ENCODE data around the gene P3H3. TPM values are rescaled to one million over a fixed set of nuclear protein-coding genes. Genes with fewer than 3 reads are reported as not detected.
"Not testable (repeated sequence)": the region's sequence is repeated elsewhere in the genome, so short reads cannot be mapped to it uniquely, and the experiment has no call there.

P3H3 gene
- total RNA-seq, 3 donors from 2014 or later, result 1.6 to 24.2 (median 5.2) TPM

- Histone ChIP-seq H3K4me3 (no peak overlapping the region), H3K9me3 (no peaks in the 10 kb centered on the region), H3K4me1 (ENCODE audit: low read depth) (no peaks in the 10 kb centered on the region), H3K36me3 (ENCODE audit: low read depth) (no peaks in the 10 kb centered on the region)
- intact Hi-C loops (cut with DNase I, micrococcal nuclease), result no loop called here
- DNase-seq (no peak), ATAC-seq (no peak)
- TF ChIP-seq CTCF (IDR thresholded peaks at IDR 0.05), result no peak
These were observed 56.3 kb downstream of the P3H3 start for GRCh38 chr12:6884539-6884938.

- intact Hi-C loops (cut with DNase I, micrococcal nuclease); H3K36me3 ChIP-seq (ENCODE audit: low read depth); ATAC-seq; H3K4me3 ChIP-seq; H3K9me3 ChIP-seq; H3K4me1 ChIP-seq (ENCODE audit: low read depth); DNase-seq: not testable (repeated sequence)
These were observed 58.2 kb downstream of the P3H3 start for GRCh38 chr12:6886206-6886999.

- H3K36me3 ChIP-seq (ENCODE audit: low read depth), result no peaks in the 10 kb centered on the region
- peak; percentile 12 for ATAC-seq
- no peak for TF ChIP-seq CTCF (IDR thresholded peaks at IDR 0.05)
- no peaks in the 10 kb centered on the region for H3K9me3 ChIP-seq
- no peaks in the 10 kb centered on the region for H3K4me1 ChIP-seq (ENCODE audit: low read depth)
- H3K4me3 ChIP-seq, result no peak overlapping the region
- intact Hi-C loops (cut with DNase I, micrococcal nuclease), result no loop called here
- peak in 1 of 3 donors; percentile 49 for DNase-seq
These were observed 59.3 kb downstream of the P3H3 start for GRCh38 chr12:6887460-6887859.

- Histone ChIP-seq H3K9me3 (no peaks in the 10 kb centered on the region), H3K4me1 (ENCODE audit: low read depth) (no peaks in the 10 kb centered on the region), H3K36me3 (ENCODE audit: low read depth) (no peaks in the 10 kb centered on the region), H3K4me3 (no peak overlapping the region)
- no peak for DNase-seq
- no peak for ATAC-seq
- intact Hi-C loops (cut with DNase I, micrococcal nuclease), result no loop called here
- TF ChIP-seq CTCF (IDR thresholded peaks at IDR 0.05), result no peak
These were observed 60.2 kb downstream of the P3H3 start for GRCh38 chr12:6888360-6888759.

GRCh38 chr12:6888794-6889193 lies 60.6 kb downstream of the P3H3 start:
- ATAC-seq; intact Hi-C loops (cut with DNase I, micrococcal nuclease); H3K4me1 ChIP-seq (ENCODE audit: low read depth); H3K36me3 ChIP-seq (ENCODE audit: low read depth); H3K4me3 ChIP-seq; H3K9me3 ChIP-seq: not testable (repeated sequence)
- DNase-seq, result peak in 1 of 3 donors; percentile 1

Other genes starting within 250 kb of the P3H3 start
- 100 to 1,000 TPM; 127 to 243 (median 149) TPM for gene CHD4, start 221.0 kb upstream of the P3H3 start, total RNA-seq
- gene LPAR5, start 192.4 kb upstream of the P3H3 start, total RNA-seq, result 10 to 100 TPM; 12.0 to 30.5 (median 22.7) TPM
- gene ACRBP, start 181.0 kb upstream of the P3H3 start, total RNA-seq, result 1 to 10 TPM; 1.4 to 3.0 (median 2.2) TPM
- 10 to 100 TPM; 28.9 to 46.9 (median 45.9) TPM for gene ING4, start 165.3 kb upstream of the P3H3 start, total RNA-seq
- gene ZNF384, start 139.0 kb upstream of the P3H3 start, total RNA-seq, result 10 to 100 TPM; 54.5 to 67.8 (median 64.3) TPM
- gene PIANP, start 127.6 kb upstream of the P3H3 start, total RNA-seq, result 1 to 10 TPM in 1 of 3 donors, under 1 TPM in 1, not detected in 1; 0.53 to 2.9 TPM
- gene COPS7A, start 104.4 kb upstream of the P3H3 start, total RNA-seq, result 10 to 100 TPM; 32.8 to 47.2 (median 39.2) TPM
- gene MLF2, start 75.3 kb upstream of the P3H3 start, total RNA-seq, result 100 to 1,000 TPM; 136 to 177 (median 149) TPM
- gene PTMS, start 62.0 kb upstream of the P3H3 start, total RNA-seq, result 100 to 1,000 TPM; 116 to 549 (median 122) TPM
- 1 to 10 TPM; 1.8 to 4.7 (median 2.1) TPM for gene LAG3, start 55.9 kb upstream of the P3H3 start, total RNA-seq
- 10 to 100 TPM in 2 of 3 donors, 1 to 10 TPM in 1; 8.9 to 16.5 (median 14.8) TPM for gene CD4, start 38.9 kb upstream of the P3H3 start, total RNA-seq
- gene GPR162, start 6.6 kb upstream of the P3H3 start, total RNA-seq, result 10 to 100 TPM in 1 of 3 donors, 1 to 10 TPM in 2; 1.7 to 18.6 (median 3.1) TPM
- gene GNB3, start 12.5 kb downstream of the P3H3 start, total RNA-seq, result 1 to 10 TPM in 1 of 3 donors, under 1 TPM in 2; 0.38 to 5.3 (median 0.96) TPM
- gene CDCA3, start 22.9 kb downstream of the P3H3 start, total RNA-seq, result 10 to 100 TPM in 1 of 3 donors, 1 to 10 TPM in 2; 2.8 to 15.3 (median 5.2) TPM
- 10 to 100 TPM; 65.9 to 80.7 (median 79.7) TPM for gene USP5, start 23.7 kb downstream of the P3H3 start, total RNA-seq
- 100 to 1,000 TPM; 408 to 766 (median 700) TPM for gene TPI1, start 39.1 kb downstream of the P3H3 start, total RNA-seq
- gene SPSB2, start 44.9 kb downstream of the P3H3 start, total RNA-seq, result 10 to 100 TPM in 2 of 3 donors, 1 to 10 TPM in 1; 9.7 to 11.7 (median 10.6) TPM
- gene LRRC23, start 76.4 kb downstream of the P3H3 start, total RNA-seq, result 10 to 100 TPM in 1 of 3 donors, 1 to 10 TPM in 2; 4.7 to 11.8 (median 4.9) TPM
- gene ENO2, start 86.2 kb downstream of the P3H3 start, total RNA-seq, result 10 to 100 TPM in 1 of 3 donors, 1 to 10 TPM in 2; 4.5 to 67.3 (median 7.6) TPM
- 100 to 1,000 TPM in 1 of 3 donors, 10 to 100 TPM in 2; 68.5 to 208 (median 82.4) TPM for gene ATN1, start 99.6 kb downstream of the P3H3 start, total RNA-seq
- gene RNU7-1, start 115.4 kb downstream of the P3H3 start, total RNA-seq, result not detected
- 100 to 1,000 TPM; 113 to 175 (median 130) TPM for gene C12orf57, start 115.6 kb downstream of the P3H3 start, total RNA-seq
- 10 to 100 TPM; 37.4 to 61.7 (median 51.7) TPM for gene PTPN6, start 122.9 kb downstream of the P3H3 start, total RNA-seq
- gene PHB2, start 142.3 kb downstream of the P3H3 start, total RNA-seq, result 100 to 1,000 TPM; 204 to 266 (median 209) TPM
- gene EMG1, start 142.5 kb downstream of the P3H3 start, total RNA-seq, result 10 to 100 TPM; 29.6 to 33.7 (median 33.4) TPM
- 100 to 1,000 TPM in 2 of 3 donors, 10 to 100 TPM in 1; 79.8 to 121 (median 102) TPM for gene LPCAT3, start 190.1 kb downstream of the P3H3 start, total RNA-seq
- 100 to 1,000 TPM in 2 of 3 donors, 10 to 100 TPM in 1; 36.0 to 304 (median 168) TPM for gene C1S, start 232.3 kb downstream of the P3H3 start, total RNA-seq

All from mucosa of descending colon (tissue), 3 donors.